Endothelial cell of umbilical vein (primary cell): Measurements from ENCODE around the gene SHISA6. TPM values are rescaled to one million over a fixed set of nuclear protein-coding genes. Genes with fewer than 3 reads are reported as not detected.

Experiments
- BruUV-seq: library from RNA; stranded (reverse); fragments of 400-500 nt; replicated peaks from 2 replicates; lab custom pipeline; 2021; lab: Mats Ljungman, UMichigan
- CTCF ChIA-PET: fragments of 300-600, 350-600 bp; sonication (Branson Sonifier 250); formaldehyde crosslinking; loops from one replicate; lab custom pipeline; 2021; ENCODE audit warnings: antibody characterized with exemption, inconsistent platforms; lab: Charles Lee
- POLR2A ChIA-PET: fragments of 300-600, 350-600 bp; sonication (Branson Sonifier 250); formaldehyde crosslinking; loops from one replicate; lab custom pipeline; 2021; ENCODE audit warnings: antibody characterized with exemption, inconsistent platforms; lab: Charles Lee
- DNase-seq: peaks from one replicate; pipeline ENCODE4 v3.0.0-alpha.2; 2011; ENCODE audit warnings: low read depth, low spot score
- FAIRE-seq: peaks from 2 replicates; lab custom pipeline; 2011; peaks lifted over from hg19 to GRCh38; lab: Jason Lieb, UNC
- H2AFZ ChIP-seq: 2 replicates; pipeline ENCODE4 v1.6.0; 2012; ENCODE audit warnings: low read depth, low read length, control low read depth, inconsistent platforms
- H3K27ac ChIP-seq: 2 replicates; pipeline ENCODE4 v1.5.1; 2011; ENCODE audit warnings: low read depth, mild to moderate bottlenecking, control low read depth, low read length, moderate library complexity; ENCODE audit not compliant: insufficient read depth
- H3K27me3 ChIP-seq, 2 experiments: 2 replicates each; pipeline versions ENCODE4 v1.6.0 to v1.6.1; 2011; ENCODE audit warnings: low read length in 2 of 2, mixed read lengths in 1 of 2; ENCODE audit not compliant: control insufficient read depth in 2 of 2, insufficient read depth in 2 of 2
- H3K36me3 ChIP-seq, 2 experiments: 2 replicates in 1 of 2; 3 replicates in 1 of 2; pipeline ENCODE4 v1.5.1; 2011; ENCODE audit warnings: low read length in 2 of 2, mild to moderate bottlenecking in 1 of 2, moderate library complexity in 1 of 2; ENCODE audit not compliant: control insufficient read depth in 2 of 2, insufficient read depth in 2 of 2; ENCODE audit errors: extremely low read depth in 1 of 2
- H3K4me1 ChIP-seq: 3 replicates; pipeline ENCODE4 v1.5.1; 2011; ENCODE audit warnings: mild to moderate bottlenecking, low read length; ENCODE audit not compliant: control insufficient read depth, insufficient read depth; ENCODE audit errors: extremely low read depth
- H3K4me2 ChIP-seq: 2 replicates; pipeline ENCODE4 v1.6.1; 2011; ENCODE audit warnings: low read length, control low read depth, mixed read lengths; ENCODE audit not compliant: insufficient read depth
- H3K4me3 ChIP-seq, 3 experiments: fragments of 200-600 bp in 1 of 3; sonication (generic), shearing (Covaris generic) in 1 of 3; replicated peaks in 1 of 3; 2 replicates each; pipeline ENCODE4 v1.5.1; 2011 to 2016; ENCODE audit warnings: control low read depth in 3 of 3, low read length in 3 of 3, mild to moderate bottlenecking in 2 of 3, inconsistent platforms in 1 of 3, low read depth in 1 of 3, moderate library complexity in 1 of 3; ENCODE audit not compliant: insufficient read depth in 1 of 3
- H3K79me2 ChIP-seq: 2 replicates; pipeline ENCODE4 v1.6.0; 2012; ENCODE audit warnings: low read length, inconsistent platforms; ENCODE audit not compliant: control insufficient read depth, insufficient read depth
- H3K9ac ChIP-seq: replicated peaks from 2 replicates; pipeline ENCODE3; 2011; ENCODE audit warnings: low read length, control low read depth; ENCODE audit not compliant: insufficient read depth; ENCODE audit errors: extremely low read depth
- H3K9me1 ChIP-seq: replicated peaks from 3 replicates; pipeline ENCODE4 v1.6.0; 2011; ENCODE audit warnings: mild to moderate bottlenecking, low read length; ENCODE audit not compliant: control insufficient read depth, insufficient read depth; ENCODE audit errors: extremely low read depth
- H3K9me3 ChIP-seq: replicated peaks from 2 replicates; pipeline ENCODE4 v1.5.1; 2012; ENCODE audit warnings: low read length, inconsistent platforms; ENCODE audit not compliant: control insufficient read depth, insufficient read depth
- H4K20me1 ChIP-seq: replicated peaks from 2 replicates; pipeline ENCODE3; 2011; ENCODE audit warnings: mild to moderate bottlenecking, low read length; ENCODE audit not compliant: control insufficient read depth, insufficient read depth; ENCODE audit errors: extremely low read depth
- CTCF ChIP-seq, 2 donors: IDR thresholded peaks; 1 replicate in 1 of 2; 2 replicates in 1 of 2; pipeline ENCODE4 v1.5.1; 2011; ENCODE audit warnings: low read length in 2 of 2, mild to moderate bottlenecking in 2 of 2, moderate library complexity in 2 of 2, control low read depth in 1 of 2, inconsistent platforms in 1 of 2, low read depth in 1 of 2; ENCODE audit not compliant: insufficient read depth in 1 of 2; ENCODE audit errors: extremely low read depth in 1 of 2
- EZH2 ChIP-seq: IDR thresholded peaks from 2 replicates; pipeline ENCODE4 v1.6.1; 2012; ENCODE audit warnings: borderline replicate concordance, low read depth, mild to moderate bottlenecking, moderate library complexity, low read length, inconsistent platforms; ENCODE audit not compliant: severe bottlenecking
- FOS ChIP-seq: IDR thresholded peaks from 2 replicates; pipeline ENCODE4 v1.6.1; 2011; ENCODE audit warnings: mild to moderate bottlenecking, low read length, moderate library complexity, borderline replicate concordance; ENCODE audit not compliant: insufficient read depth
- GATA2 ChIP-seq: IDR thresholded peaks from 2 replicates; pipeline ENCODE4 v1.7.0; 2011; ENCODE audit warnings: low read depth, mild to moderate bottlenecking, moderate library complexity, mixed read lengths, low read length; ENCODE audit not compliant: insufficient read length, insufficient read depth
- JUN ChIP-seq: IDR thresholded peaks from 2 replicates; pipeline ENCODE4 v1.6.1; 2011; ENCODE audit warnings: borderline replicate concordance, low read depth; ENCODE audit not compliant: insufficient read length, insufficient read depth
- MAX ChIP-seq: IDR thresholded peaks from 2 replicates; pipeline ENCODE4 v1.6.1; 2011; ENCODE audit not compliant: insufficient read depth, insufficient read length
- MYC ChIP-seq: IDR thresholded peaks from one replicate; pipeline ENCODE4 v1.6.1; 2011; ENCODE audit warnings: mild to moderate bottlenecking, low read depth, low read length
- POLR2A ChIP-seq: IDR thresholded peaks from 2 replicates; pipeline ENCODE4 v1.6.1; 2012; ENCODE audit warnings: low read depth, mild to moderate bottlenecking, control low read depth, low read length
- POLR2AphosphoS5 ChIP-seq: IDR thresholded peaks from 2 replicates; pipeline ENCODE4 v1.6.1; 2012; ENCODE audit warnings: low read depth, mild to moderate bottlenecking, control low read depth, low read length, moderate library complexity; ENCODE audit not compliant: insufficient read depth
- dilution Hi-C: fragments of 300-500 bp; cut with MboI; formaldehyde crosslinking; loops from one replicate; pipeline ENCODE4 v1.15.0; 2019; ENCODE audit warnings: low sequenced_read_pairs; ENCODE audit not compliant: extremely low pct_ligation_motif_present
- intact Hi-C: fragments of 100-400 bp; cut with micrococcal nuclease; formaldehyde crosslinking; loops from one replicate; pipeline ENCODE4 v1.10.0; 2022
- polyA plus RNA-seq, 4 experiments: library from polyadenylated mRNA; depleted of rRNA in 3 of 4; stranded (reverse) in 3 of 4; unstranded in 1 of 4; fragments of >200 nt; gene quantifications; 2 replicates each; pipeline versions ENCODE4 v1.2.1 to v1.2.3, GENCODE V29; 2011 to 2012; ENCODE audit warnings: missing spikeins in 1 of 4
- total RNA-seq: library from RNA; stranded (reverse); gene quantifications from 2 replicates; pipeline ENCODE4 v1.2.3, GENCODE V29; 2021

The SHISA6 gene
- total and polyA plus RNA-seq, 2 donors (not counting 3 experiments of a cell fraction or from before 2014, with no cell fraction given): not detected

GRCh38 chr17:11610999-11611566, 370.1 kb downstream of the SHISA6 start:
- no peak overlapping the region for H3K27ac ChIP-seq

More at GRCh38 chr17:11610999-11611566, 370.1 kb downstream of the SHISA6 start:
- ChIA-PET POLR2A (no interaction called here), CTCF (no interaction called here)
- intact Hi-C loops: no loop called here
- H3K9me3 ChIP-seq: peaks cover 3% of the 10 kb centered on the region
- no peak overlapping the region for H3K9ac ChIP-seq
- H3K4me3 ChIP-seq: no peak overlapping the region
- no peaks in the 10 kb centered on the region for H3K27me3 ChIP-seq
- no peaks in the 10 kb centered on the region for H3K9me1 ChIP-seq
- BruUV-seq: no TSS peak
- FAIRE-seq (no peak), DNase-seq (no peak)
- no peaks in the 10 kb centered on the region for H3K4me1 ChIP-seq
- H3K4me2 ChIP-seq: no peak overlapping the region
- dilution Hi-C loops: no loop called here
- TF ChIP-seq JUN (no peak), EZH2 (no peak), MAX (no peak), GATA2 (no peak), MYC (no peak), POLR2A (no peak), POLR2AphosphoS5 (no peak), CTCF (IDR thresholded peaks at IDR 0.05; ENCODE audit: extremely low read depth in 1 of 2, insufficient read depth in 1 of 2, low read depth in 1 of 2, low read length in 2 of 2) (no peak), FOS (no peak)
- H4K20me1 ChIP-seq: no peaks in the 10 kb centered on the region
- no peaks in the 10 kb centered on the region for H3K79me2 ChIP-seq
- no peaks in the 10 kb centered on the region for H3K36me3 ChIP-seq
- no peak overlapping the region for H2AFZ ChIP-seq
